Anterior cingulate cortex (tissue), 58 donors: Measurements from ENCODE around the gene PXN.
A peak's percentile ranks its signal among the peaks of the same experiment; 100 is the strongest.
"Not testable (repeated sequence)": the region's sequence is repeated elsewhere in the genome, so short reads cannot be mapped to it uniquely, and the experiment has no call there.

ENCODE experiments used
- DNase-seq, 58 donors: peaks; one replicate each; lab custom pipeline; 2025; lab: John Stamatoyannopoulos, UW

Gene PXN

GRCh38 chr12:120242971-120243699 is 22.4 kb downstream of the PXN start:
- no peak for DNase-seq

- DNase-seq: no peak
Measured at GRCh38 chr12:120242275-120242799, 23.2 kb downstream of the PXN start.

DNA sequence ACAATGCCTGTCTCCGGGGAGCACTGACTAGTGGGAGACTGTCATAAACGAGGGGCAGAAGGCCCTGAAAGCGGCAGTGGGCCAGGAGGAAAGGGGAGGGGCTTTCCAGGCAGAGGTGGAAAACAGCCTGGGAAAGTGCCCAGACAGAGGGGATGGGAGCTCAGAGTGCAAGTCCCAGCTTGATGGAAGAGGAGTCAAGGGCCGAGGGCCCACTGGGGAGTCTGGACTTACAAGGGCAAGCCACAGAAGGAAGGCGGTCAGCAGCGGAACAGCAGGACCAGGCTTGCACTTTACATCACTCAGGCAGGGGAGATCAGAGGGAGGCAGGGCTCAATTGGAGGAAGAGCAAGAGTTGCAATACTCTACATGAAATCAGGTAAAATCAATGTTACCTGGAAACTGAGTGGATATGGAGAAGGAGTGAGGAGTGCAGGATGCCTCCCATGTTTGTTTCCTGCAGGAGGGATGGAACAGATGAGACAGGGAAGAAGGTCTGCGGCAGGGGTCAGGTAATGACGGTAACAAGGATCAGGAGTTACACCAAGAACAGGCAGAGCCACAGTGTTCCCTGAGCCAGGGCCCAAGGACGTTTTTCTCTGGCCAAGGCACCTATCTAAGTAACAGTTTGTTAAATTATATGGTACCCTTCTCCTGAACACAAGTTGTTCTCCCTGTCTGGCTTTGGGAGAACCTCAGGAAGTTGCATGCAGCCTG is 23.8 kb downstream of the PXN start:
- DNase-seq: no peak

- no peak for DNase-seq
Measured at GRCh38 chr12:120240495-120240833, 25.1 kb downstream of the PXN start.

GRCh38 chr12:120239776-120240494 is 25.6 kb downstream of the PXN start:
- no peak for DNase-seq

DNA sequence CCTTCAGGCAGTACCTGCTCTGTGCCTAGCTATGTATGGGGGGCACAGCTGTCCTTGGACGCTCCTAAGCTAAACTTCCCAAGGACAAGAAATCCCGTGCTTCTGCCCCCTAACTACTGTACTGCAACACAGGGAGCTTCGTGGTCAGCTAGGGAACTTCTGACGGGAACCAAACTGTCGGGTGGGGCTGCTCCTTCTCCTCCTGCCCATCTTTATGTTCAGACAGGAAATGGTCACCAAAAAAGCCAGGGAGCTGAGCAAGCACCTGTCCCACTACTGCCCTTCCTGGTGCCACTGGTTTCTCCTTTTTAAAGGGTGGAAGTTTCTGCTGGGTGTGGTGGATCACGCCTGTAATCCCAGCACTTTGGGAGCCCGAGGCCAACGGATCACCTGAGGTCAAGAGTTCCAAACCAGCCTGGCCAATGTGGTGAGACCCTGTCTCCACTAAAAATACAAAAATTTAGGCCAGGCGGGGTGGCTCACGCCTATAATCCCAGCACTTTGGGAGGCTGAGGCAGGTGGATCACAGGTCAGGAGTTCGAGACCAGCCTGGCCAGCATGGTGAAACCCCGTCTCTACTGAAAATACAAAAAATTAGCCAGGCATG is 26.6 kb downstream of the PXN start:
- DNase-seq: no peak

DNA sequence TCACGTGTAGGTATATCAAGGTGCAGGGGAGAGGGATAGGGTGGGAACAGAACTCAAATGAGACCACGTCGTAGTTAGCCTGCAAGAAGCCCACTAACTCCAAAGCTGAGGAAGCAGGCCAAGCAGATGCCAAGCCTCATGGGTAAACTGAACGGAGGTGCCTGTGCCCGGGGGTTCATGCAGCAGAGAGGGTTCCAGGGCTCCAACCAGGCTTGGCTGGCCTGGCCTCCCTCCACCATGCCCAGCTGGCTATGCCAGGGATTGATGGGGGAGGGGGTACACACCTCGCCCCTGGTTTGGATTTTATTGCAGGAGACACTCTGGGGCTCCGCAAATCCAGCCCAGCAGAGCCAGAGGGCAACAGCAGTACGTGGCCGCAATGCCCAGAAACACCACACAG is 27.3 kb downstream of the PXN start:
- no peak for DNase-seq

GRCh38 chr12:120237360-120238171 is 28.0 kb downstream of the PXN start:
- peak in 9 of 58 donors; percentile 4 to 37 (median 15) for DNase-seq

DNA sequence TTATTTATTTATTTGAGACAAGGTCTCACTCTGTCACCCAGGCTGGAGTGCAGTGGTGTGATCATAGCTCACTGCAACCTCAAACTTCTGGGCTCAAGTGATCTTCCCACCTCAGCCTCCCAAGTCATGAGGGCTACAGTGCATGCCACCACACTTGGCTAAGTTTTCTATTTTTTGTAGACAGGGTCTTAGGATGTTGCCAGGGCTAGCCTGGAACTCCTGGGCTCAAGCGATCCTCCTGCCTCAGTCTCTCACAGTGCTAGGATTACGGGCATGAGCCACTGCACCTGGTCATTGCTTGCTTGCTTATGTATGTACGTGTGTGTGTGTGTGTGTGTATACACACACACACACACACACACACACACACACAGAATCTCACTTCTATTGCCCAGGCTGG is 28.7 kb downstream of the PXN start:
- not testable (repeated sequence) for DNase-seq

GRCh38 chr12:120235369-120236323 is 29.9 kb downstream of the PXN start:
- no peak for DNase-seq

- peak in 54 of 58 donors; percentile 12 to 88 (median 66) for DNase-seq
Measured at GRCh38 chr12:120234643-120235368, 30.7 kb downstream of the PXN start.

DNA sequence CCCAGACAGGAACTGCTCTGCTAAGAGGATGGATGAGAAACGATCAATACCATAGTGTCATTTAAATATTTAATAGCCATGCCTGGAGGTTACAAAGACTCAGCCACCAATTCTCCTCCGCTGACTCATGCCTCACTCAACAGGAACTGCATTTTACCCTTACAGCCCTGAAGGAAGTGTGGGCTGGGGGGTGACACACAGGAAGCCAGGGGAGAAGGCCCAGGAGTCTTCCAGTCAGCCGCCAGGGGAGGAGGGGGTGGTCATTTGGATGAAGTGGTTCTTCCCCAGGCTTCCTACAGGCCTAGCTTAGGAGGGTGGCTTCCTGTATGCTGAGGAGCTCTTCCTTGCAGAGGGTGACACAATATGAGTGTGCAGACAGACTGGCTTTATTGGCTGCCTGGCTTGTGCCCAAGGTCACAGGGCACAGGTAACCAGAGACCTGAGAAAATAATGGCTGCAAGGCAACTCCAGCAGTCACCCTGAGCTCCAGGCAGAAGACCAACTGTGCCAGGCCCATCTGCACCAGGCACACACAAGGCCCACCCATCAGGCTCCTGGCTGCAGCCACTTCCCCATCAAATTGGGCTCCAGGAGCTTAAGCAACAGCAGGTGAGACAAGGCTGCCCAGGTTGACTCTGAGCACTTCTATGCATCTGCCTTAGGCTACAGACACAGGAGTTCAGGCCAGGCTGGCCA is 34.1 kb downstream of the PXN start:
- peak in 3 of 58 donors; percentile 8 to 36 (median 34) for DNase-seq

DNA sequence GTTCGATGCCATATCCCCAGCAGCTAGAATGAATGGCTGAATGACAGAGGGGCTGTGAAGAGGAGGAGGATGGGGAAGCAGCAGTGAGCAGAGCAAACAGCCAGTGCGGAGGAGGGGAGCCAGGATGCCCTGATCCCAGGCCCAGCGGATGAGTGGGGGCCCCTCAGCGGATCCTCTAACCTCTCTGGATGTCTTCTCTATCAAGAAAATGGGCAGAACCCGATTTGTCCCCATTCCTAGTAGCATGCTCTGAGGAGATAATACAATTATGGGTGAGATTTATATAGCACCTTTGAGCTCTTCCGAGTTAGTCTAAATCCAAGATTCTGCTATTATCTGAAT is 34.6 kb downstream of the PXN start:
- DNase-seq: no peak

GRCh38 chr12:120230326-120230973 is 35.1 kb downstream of the PXN start:
- peak in 1 of 58 donors; percentile 19 for DNase-seq

DNA sequence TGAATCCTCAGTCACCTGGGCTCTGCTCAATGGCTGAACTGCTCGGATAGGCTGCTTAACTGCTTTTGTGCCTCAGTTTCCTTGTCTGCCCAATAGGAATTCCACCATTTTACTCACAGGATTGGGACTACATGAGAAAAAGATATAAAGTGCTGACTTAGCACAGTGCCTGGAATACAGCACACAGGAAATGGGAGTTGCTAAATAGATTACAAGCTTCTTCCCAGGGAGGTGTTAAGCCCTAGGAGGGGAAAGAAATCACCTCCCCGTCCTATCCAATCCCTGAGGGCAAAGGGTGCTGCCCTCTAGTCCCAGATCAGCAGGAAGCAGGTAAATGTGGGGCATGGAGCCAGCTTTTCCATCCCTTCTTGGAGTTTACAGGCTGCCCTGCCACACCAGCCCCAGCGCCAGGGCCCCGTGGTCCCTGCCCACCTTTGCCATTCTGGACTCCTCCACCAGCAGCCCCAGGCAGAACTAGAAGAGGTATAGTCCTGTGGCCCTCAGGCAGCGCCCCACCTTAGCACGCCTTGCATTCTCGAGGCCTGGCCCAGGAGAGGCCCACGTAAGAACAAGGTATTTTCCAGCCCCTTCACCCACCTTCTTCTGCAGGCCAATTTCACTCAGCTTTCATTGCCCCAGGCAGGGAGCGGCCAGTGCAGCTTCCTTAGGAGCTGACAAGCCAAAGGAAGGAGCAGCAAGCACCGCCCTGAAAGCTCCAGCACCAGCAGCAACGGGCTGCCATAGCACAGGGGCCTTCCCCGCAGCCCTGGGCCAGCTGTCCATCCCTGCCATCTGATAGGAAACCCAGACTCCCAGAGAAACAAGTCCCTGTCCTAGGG is 35.8 kb downstream of the PXN start:
- no peak for DNase-seq

DNA sequence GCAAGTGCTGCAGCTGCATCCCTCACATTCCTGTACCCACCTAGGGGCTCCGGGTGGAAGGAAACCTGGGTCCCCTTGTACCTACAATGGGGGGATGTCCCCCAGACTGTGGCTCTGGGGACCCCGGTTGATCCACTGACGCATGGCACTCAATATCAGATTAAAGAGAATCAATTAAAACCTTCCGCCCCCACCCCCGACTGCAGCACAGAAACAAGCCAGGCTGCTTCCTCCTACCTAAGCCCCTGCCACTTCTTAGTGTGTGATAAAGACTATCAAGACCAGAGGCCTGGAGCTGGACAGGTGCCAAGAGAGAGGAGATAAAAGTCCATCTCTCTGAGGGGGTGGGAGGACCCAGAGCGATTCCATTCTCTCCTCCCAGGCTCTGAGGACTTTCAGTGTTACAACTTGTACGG is 36.5 kb downstream of the PXN start:
- no peak for DNase-seq
